MM.1S (cell line): ENCODE measurements around the gene CDC6.

Experiments used
- EZH2 ChIP-seq: fragments of 300-600 bp; sonication (generic); optimal IDR thresholded peaks from 2 replicates; pipeline ENCODE3; 2017; ENCODE audit warnings: low read depth, mild to moderate bottlenecking, antibody characterized with exemption, low read length, mixed read lengths
- TF ChIP-seq, protein P1 (sequence below): fragments of 300-600 bp; sonication (generic); IDR thresholded peaks from 2 replicates; pipeline ENCODE4 v1.5.1; 2016; ENCODE audit warnings: antibody characterized with exemption, low read length, mixed read lengths

DNA sequence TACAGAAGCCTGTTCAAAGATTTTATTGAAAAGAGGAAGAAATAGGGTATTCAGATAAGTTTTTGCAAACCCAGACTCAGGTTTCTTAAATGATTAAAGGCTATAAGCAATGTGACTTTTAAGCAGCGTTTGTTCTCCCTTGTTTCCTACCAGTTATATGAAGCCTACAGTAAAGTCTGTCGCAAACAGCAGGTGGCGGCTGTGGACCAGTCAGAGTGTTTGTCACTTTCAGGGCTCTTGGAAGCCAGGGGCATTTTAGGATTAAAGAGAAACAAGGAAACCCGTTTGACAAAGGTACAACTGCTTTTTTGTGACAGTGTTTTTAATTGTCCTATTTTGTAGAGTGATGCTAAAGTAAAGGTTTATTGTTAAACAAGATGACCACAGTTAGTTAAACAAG lies 13.6 kb downstream of the CDC6 start:
- TF ChIP-seq EZH2, result no peak
- TF ChIP-seq, protein P1, sequence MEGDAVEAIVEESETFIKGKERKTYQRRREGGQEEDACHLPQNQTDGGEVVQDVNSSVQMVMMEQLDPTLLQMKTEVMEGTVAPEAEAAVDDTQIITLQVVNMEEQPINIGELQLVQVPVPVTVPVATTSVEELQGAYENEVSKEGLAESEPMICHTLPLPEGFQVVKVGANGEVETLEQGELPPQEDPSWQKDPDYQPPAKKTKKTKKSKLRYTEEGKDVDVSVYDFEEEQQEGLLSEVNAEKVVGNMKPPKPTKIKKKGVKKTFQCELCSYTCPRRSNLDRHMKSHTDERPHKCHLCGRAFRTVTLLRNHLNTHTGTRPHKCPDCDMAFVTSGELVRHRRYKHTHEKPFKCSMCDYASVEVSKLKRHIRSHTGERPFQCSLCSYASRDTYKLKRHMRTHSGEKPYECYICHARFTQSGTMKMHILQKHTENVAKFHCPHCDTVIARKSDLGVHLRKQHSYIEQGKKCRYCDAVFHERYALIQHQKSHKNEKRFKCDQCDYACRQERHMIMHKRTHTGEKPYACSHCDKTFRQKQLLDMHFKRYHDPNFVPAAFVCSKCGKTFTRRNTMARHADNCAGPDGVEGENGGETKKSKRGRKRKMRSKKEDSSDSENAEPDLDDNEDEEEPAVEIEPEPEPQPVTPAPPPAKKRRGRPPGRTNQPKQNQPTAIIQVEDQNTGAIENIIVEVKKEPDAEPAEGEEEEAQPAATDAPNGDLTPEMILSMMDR, result peak; percentile 26
